Karpas-422 (cell line): ENCODE results near the gene AGAP1. TPM values are rescaled to one million over a fixed set of nuclear protein-coding genes. Genes with fewer than 3 reads are reported as not detected.

ENCODE experiments used
- DNase-seq: peaks from one replicate; pipeline ENCODE4 v3.0.0-alpha.2; 2015
- H2AFZ ChIP-seq: fragments of 200-600 bp; sonication (generic); 2 replicates; pipeline ENCODE4 v1.6.1; 2014; ENCODE audit warnings: antibody characterized with exemption, low read length, mixed read lengths
- H3K27ac ChIP-seq: fragments of 200-600 bp; sonication (generic); 2 replicates; pipeline ENCODE4 v1.5.1; 2014; ENCODE audit warnings: mild to moderate bottlenecking, low read length, moderate library complexity
- H3K27me3 ChIP-seq: fragments of 200-600 bp; sonication (generic); 2 replicates; pipeline ENCODE4 v1.6.1; 2014; ENCODE audit warnings: low read length, mixed read lengths
- H3K36me3 ChIP-seq: fragments of 200-600 bp; sonication (generic); 2 replicates; pipeline ENCODE4 v1.6.1; 2014; ENCODE audit warnings: low read length, mixed read lengths; ENCODE audit not compliant: insufficient read depth
- H3K4me1 ChIP-seq: fragments of 200-600 bp; sonication (generic); 2 replicates; pipeline ENCODE4 v1.6.1; 2014; ENCODE audit warnings: mild to moderate bottlenecking, low read length, mixed read lengths
- H3K4me2 ChIP-seq: fragments of 200-600 bp; sonication (generic); 2 replicates; pipeline ENCODE4 v1.6.1; 2014; ENCODE audit warnings: low read length, low read depth, mild to moderate bottlenecking; ENCODE audit not compliant: poor library complexity, severe bottlenecking
- H3K4me3 ChIP-seq: fragments of 200-600 bp; sonication (generic); 2 replicates; pipeline ENCODE4 v1.5.1; 2014; ENCODE audit warnings: mild to moderate bottlenecking, antibody characterized with exemption, low read length, mixed read lengths
- H3K79me2 ChIP-seq: fragments of 200-600 bp; sonication (generic); 2 replicates; pipeline ENCODE4 v1.6.1; 2014; ENCODE audit warnings: mild to moderate bottlenecking, low read length, mixed read lengths
- H3K9ac ChIP-seq: fragments of 200-600 bp; sonication (generic); 2 replicates; pipeline ENCODE4 v1.6.0; 2014; ENCODE audit warnings: low read length
- H3K9me2 ChIP-seq: fragments of 200-600 bp; sonication (generic), shearing (Covaris generic); replicated peaks from 2 replicates; pipeline ENCODE4 v1.6.0; 2014; ENCODE audit warnings: mild to moderate bottlenecking, low read length, moderate library complexity; ENCODE audit not compliant: insufficient read depth
- H3K9me3 ChIP-seq: fragments of 300-700, 200-600 bp; sonication (generic); 2 replicates; pipeline ENCODE4 v1.6.1; 2014; ENCODE audit warnings: low read length, mixed read lengths
- H4K20me1 ChIP-seq: fragments of 200-600 bp; sonication (generic); 2 replicates; pipeline ENCODE4 v1.6.1; 2014; ENCODE audit warnings: mild to moderate bottlenecking, antibody characterized with exemption, low read length, low read depth; ENCODE audit not compliant: insufficient read depth
- total RNA-seq: library from RNA; depleted of rRNA; stranded (reverse); fragments of >200 nt; shearing (Covaris generic); gene quantifications from 2 replicates; pipeline ENCODE4 v1.2.3, GENCODE V29; 2014; ENCODE audit warnings: low replicate concordance

The AGAP1 gene
- total RNA-seq, 1 experiment from 2014 or later = not detected

GRCh38 chr2:235811446-235812184 is 317.8 kb downstream of the AGAP1 start:
- no peaks in the 10 kb centered on the region for H3K27me3 ChIP-seq
- H3K36me3 ChIP-seq = no peaks in the 10 kb centered on the region
- H3K79me2 ChIP-seq = no peaks in the 10 kb centered on the region
- no peak overlapping the region for H3K27ac ChIP-seq
- H3K4me2 ChIP-seq = no peak overlapping the region
- no peak overlapping the region for H3K4me3 ChIP-seq
- DNase-seq = no peak
- no peak overlapping the region for H2AFZ ChIP-seq
- H3K4me1 ChIP-seq = peaks cover 6% of the 10 kb centered on the region; the same call in 1 of the 2 replicates
- H4K20me1 ChIP-seq = no peaks in the 10 kb centered on the region
- no peaks in the 10 kb centered on the region for H3K9me2 ChIP-seq
- no peaks in the 10 kb centered on the region for H3K9me3 ChIP-seq
- H3K9ac ChIP-seq = no peak overlapping the region

GRCh38 chr2:235812185-235812665 is 318.4 kb downstream of the AGAP1 start:
- Histone ChIP-seq H3K79me2 (no peaks in the 10 kb centered on the region), H3K9ac (no peak overlapping the region), H2AFZ (no peak overlapping the region), H3K9me3 (no peaks in the 10 kb centered on the region), H3K36me3 (no peaks in the 10 kb centered on the region), H3K9me2 (no peaks in the 10 kb centered on the region), H3K27me3 (no peaks in the 10 kb centered on the region), H3K4me2 (no peak overlapping the region), H4K20me1 (no peaks in the 10 kb centered on the region), H3K4me3 (no peak overlapping the region), H3K27ac (no peak overlapping the region), H3K4me1 (peaks cover 6% of the 10 kb centered on the region; the same call in 1 of the 2 replicates)
- no peak for DNase-seq

GRCh38 chr2:235813398-235813797 is 319.6 kb downstream of the AGAP1 start:
- no peaks in the 10 kb centered on the region for H3K27me3 ChIP-seq
- no peak overlapping the region for H3K9ac ChIP-seq
- H3K36me3 ChIP-seq = no peaks in the 10 kb centered on the region
- H3K4me3 ChIP-seq = no peak overlapping the region
- H3K79me2 ChIP-seq = no peaks in the 10 kb centered on the region
- H3K9me3 ChIP-seq = no peaks in the 10 kb centered on the region
- no peak for DNase-seq
- no peaks in the 10 kb centered on the region for H3K9me2 ChIP-seq
- H4K20me1 ChIP-seq = no peaks in the 10 kb centered on the region
- no peak overlapping the region for H2AFZ ChIP-seq
- H3K27ac ChIP-seq = no peak overlapping the region
- no peak overlapping the region for H3K4me2 ChIP-seq
- H3K4me1 ChIP-seq = peaks cover 6% of the 10 kb centered on the region; the same call in 1 of the 2 replicates

GRCh38 chr2:235820571-235820970 is 326.7 kb downstream of the AGAP1 start:
- no peak overlapping the region for H2AFZ ChIP-seq
- no peak overlapping the region for H3K9ac ChIP-seq
- H3K36me3 ChIP-seq = no peaks in the 10 kb centered on the region
- H3K9me2 ChIP-seq = no peaks in the 10 kb centered on the region
- no peaks in the 10 kb centered on the region for H3K27me3 ChIP-seq
- H3K4me2 ChIP-seq = no peak overlapping the region
- no peaks in the 10 kb centered on the region; the same call in 1 of the 2 replicates for H3K4me1 ChIP-seq
- H3K9me3 ChIP-seq = no peaks in the 10 kb centered on the region
- H3K27ac ChIP-seq = no peak overlapping the region
- DNase-seq = no peak
- no peaks in the 10 kb centered on the region for H3K79me2 ChIP-seq
- no peaks in the 10 kb centered on the region for H4K20me1 ChIP-seq
- no peak overlapping the region for H3K4me3 ChIP-seq

- Histone ChIP-seq H3K4me3 (no peak overlapping the region), H3K79me2 (no peaks in the 10 kb centered on the region), H3K9me3 (no peaks in the 10 kb centered on the region), H3K9ac (no peak overlapping the region), H3K9me2 (no peaks in the 10 kb centered on the region), H3K36me3 (no peaks in the 10 kb centered on the region), H4K20me1 (no peaks in the 10 kb centered on the region), H3K27me3 (no peaks in the 10 kb centered on the region), H3K4me2 (no peak overlapping the region), H2AFZ (no peak overlapping the region), H3K4me1 (no peaks in the 10 kb centered on the region), H3K27ac (no peak overlapping the region)
- DNase-seq = no peak
Measured at GRCh38 chr2:235824331-235824730, 330.5 kb downstream of the AGAP1 start.

GRCh38 chr2:235825946-235826345 is 332.1 kb downstream of the AGAP1 start:
- no peak overlapping the region for H3K4me2 ChIP-seq
- H3K79me2 ChIP-seq = no peaks in the 10 kb centered on the region
- no peak overlapping the region for H3K27ac ChIP-seq
- H3K9me3 ChIP-seq = no peaks in the 10 kb centered on the region
- no peak overlapping the region for H3K4me3 ChIP-seq
- no peaks in the 10 kb centered on the region for H3K9me2 ChIP-seq
- H4K20me1 ChIP-seq = no peaks in the 10 kb centered on the region
- H3K36me3 ChIP-seq = no peaks in the 10 kb centered on the region
- no peaks in the 10 kb centered on the region for H3K27me3 ChIP-seq
- H2AFZ ChIP-seq = no peak overlapping the region
- no peak for DNase-seq
- H3K9ac ChIP-seq = no peak overlapping the region
- H3K4me1 ChIP-seq = no peaks in the 10 kb centered on the region

- H3K4me1 ChIP-seq = no peaks in the 10 kb centered on the region
- H3K27ac ChIP-seq = no peak overlapping the region
- H2AFZ ChIP-seq = no peak overlapping the region
- H3K27me3 ChIP-seq = no peaks in the 10 kb centered on the region
- H3K36me3 ChIP-seq = no peaks in the 10 kb centered on the region
- no peak for DNase-seq
- H4K20me1 ChIP-seq = no peaks in the 10 kb centered on the region
- no peaks in the 10 kb centered on the region for H3K79me2 ChIP-seq
- H3K4me2 ChIP-seq = no peak overlapping the region
- H3K4me3 ChIP-seq = no peak overlapping the region
- H3K9ac ChIP-seq = no peak overlapping the region
- no peaks in the 10 kb centered on the region for H3K9me2 ChIP-seq
- H3K9me3 ChIP-seq = no peaks in the 10 kb centered on the region
Measured at GRCh38 chr2:235826826-235827225, 333.0 kb downstream of the AGAP1 start.

- Histone ChIP-seq H3K79me2 (no peaks in the 10 kb centered on the region), H3K27ac (no peak overlapping the region), H3K4me2 (no peak overlapping the region), H3K36me3 (no peaks in the 10 kb centered on the region), H3K4me1 (no peaks in the 10 kb centered on the region), H2AFZ (no peak overlapping the region), H3K9me3 (no peaks in the 10 kb centered on the region), H3K4me3 (no peak overlapping the region), H3K9ac (no peak overlapping the region), H3K9me2 (no peaks in the 10 kb centered on the region), H4K20me1 (no peaks in the 10 kb centered on the region), H3K27me3 (no peaks in the 10 kb centered on the region)
- no peak for DNase-seq
Measured at GRCh38 chr2:235827585-235827992, 333.7 kb downstream of the AGAP1 start.
